CD4-positive, alpha-beta T cell (primary cell): Measurements from ENCODE around the gene CLEC1B. TPM values are rescaled to one million over a fixed set of nuclear protein-coding genes. Genes with fewer than 3 reads are reported as not detected.

Experiments
- ATAC-seq: fragments of 200-7000 bp; cut with Tn5 transposase; one replicate; pipeline ENCODE4 v1.10.0; 2022; ENCODE audit warnings: mild to moderate bottlenecking; ENCODE audit not compliant: poor library complexity
- CTCF ChIA-PET: fragments of 350-600 bp; sonication (Branson Sonifier 250); formaldehyde crosslinking; loops from one replicate; lab custom pipeline; 2021; ENCODE audit warnings: antibody characterized with exemption, inconsistent platforms; lab: Charles Lee
- POLR2A ChIA-PET: fragments of 350-600 bp; sonication (Branson Sonifier 250); formaldehyde crosslinking; loops from one replicate; lab custom pipeline; 2021; ENCODE audit warnings: antibody characterized with exemption, inconsistent platforms; lab: Charles Lee
- DNase-seq, 14 experiments: peaks; one replicate each; pipeline ENCODE4 v3.0.0-alpha.2; 2013 to 2020; ENCODE audit warnings: mixed read lengths in 2 of 14
- H3K27ac ChIP-seq, 2 donors: one replicate each; pipeline versions ENCODE4 v1.5.1 to v1.7.0; 2013; ENCODE audit warnings: low read length in 2 of 2, low read depth in 1 of 2, mild to moderate bottlenecking in 1 of 2
- H3K27me3 ChIP-seq, 2 experiments: 1 replicate in 1 of 2; 2 replicates in 1 of 2; pipeline versions ENCODE4 v1.6.1 to v1.7.0; 2013; ENCODE audit warnings: low read length in 2 of 2, control low read depth in 1 of 2, mild to moderate bottlenecking in 1 of 2, moderate library complexity in 1 of 2; ENCODE audit not compliant: insufficient read depth in 2 of 2, control insufficient read depth in 1 of 2
- H3K36me3 ChIP-seq: one replicate; pipeline ENCODE4 v1.6.1; 2013; ENCODE audit warnings: low read length, control low read depth; ENCODE audit not compliant: insufficient read depth
- H3K4me1 ChIP-seq: one replicate; pipeline ENCODE4 v1.6.1; 2013; ENCODE audit warnings: low read length, control low read depth; ENCODE audit not compliant: insufficient read depth
- H3K4me3 ChIP-seq: one replicate; pipeline ENCODE4 v1.5.1; 2013; ENCODE audit warnings: mild to moderate bottlenecking, low read length, moderate library complexity
- H3K9me3 ChIP-seq, 2 experiments: 1 replicate in 1 of 2; 2 replicates in 1 of 2; pipeline versions ENCODE4 v1.6.1 to v1.7.0; 2013; ENCODE audit warnings: low read length in 2 of 2, mild to moderate bottlenecking in 2 of 2, control low read depth in 1 of 2, moderate library complexity in 1 of 2; ENCODE audit not compliant: control insufficient read depth in 1 of 2, insufficient read depth in 1 of 2
- H3K27ac Mint-ChIP-seq: one replicate; pipeline ENCODE4 v1.8.0; 2020; ENCODE audit warnings: mixed read lengths
- H3K27me3 Mint-ChIP-seq: one replicate; pipeline ENCODE4 v1.8.0; 2021; ENCODE audit warnings: mixed read lengths
- H3K36me3 Mint-ChIP-seq: one replicate; pipeline ENCODE4 v1.8.0; 2021; ENCODE audit warnings: low read depth, mixed read lengths
- H3K4me1 Mint-ChIP-seq: one replicate; pipeline ENCODE4 v1.8.0; 2021; ENCODE audit warnings: low read depth, mixed read lengths
- H3K4me3 Mint-ChIP-seq: one replicate; pipeline ENCODE4 v1.8.0; 2020; ENCODE audit warnings: mild to moderate bottlenecking, mixed read lengths
- H3K9me3 Mint-ChIP-seq: one replicate; pipeline ENCODE4 v1.8.0; 2020; ENCODE audit warnings: mixed read lengths
- CTCF ChIP-seq: fragments of 200-600 bp; IDR thresholded peaks from one replicate; pipeline ENCODE4 v1.8.0; 2022; ENCODE audit warnings: antibody characterized with exemption, mild to moderate bottlenecking
- intact Hi-C, 2 experiments: fragments of 100-400 bp; cut with DNase I in 1 of 2; cut with micrococcal nuclease in 1 of 2; formaldehyde crosslinking; loops; one replicate each; pipeline versions ENCODE4 v1.15.1 to v1.9.0; 2023 to 2025; cut with DNase I, micrococcal nuclease
- total RNA-seq, 174 experiments: library from RNA in 2 of 174; stranded (reverse) in 2 of 174; gene quantifications; one replicate each; pipeline ENCODE4 v1.2.3 and lab custom pipeline; 2021 to 2026

CLEC1B gene
- total RNA-seq, 2 experiments from 2014 or later, result not detected

- Mint-ChIP-seq H3K4me1 (no peaks in the 10 kb centered on the region), H3K4me3 (no peak overlapping the region), H3K27me3 (no peaks in the 10 kb centered on the region), H3K9me3 (no peaks in the 10 kb centered on the region), H3K36me3 (no peaks in the 10 kb centered on the region), H3K27ac (no peak overlapping the region)
- Histone ChIP-seq H3K4me1 (no peaks in the 10 kb centered on the region), H3K27ac (no peak overlapping the region), H3K36me3 (no peaks in the 10 kb centered on the region), H3K9me3 (no peaks in the 10 kb centered on the region), H3K27me3 (peaks cover 0 to 3% of the 10 kb centered on the region in 2 experiments), H3K4me3 (no peak overlapping the region)
- TF ChIP-seq CTCF, result no peak
- ATAC-seq (no peak), DNase-seq (no peak)
- CTCF ChIA-PET, result no interaction called here
- POLR2A ChIA-PET, result no interaction called here
- intact Hi-C loops, result no loop called here
Observed at GRCh38 chr12:10025236-10025635, 26.3 kb upstream of the CLEC1B start.

DNA sequence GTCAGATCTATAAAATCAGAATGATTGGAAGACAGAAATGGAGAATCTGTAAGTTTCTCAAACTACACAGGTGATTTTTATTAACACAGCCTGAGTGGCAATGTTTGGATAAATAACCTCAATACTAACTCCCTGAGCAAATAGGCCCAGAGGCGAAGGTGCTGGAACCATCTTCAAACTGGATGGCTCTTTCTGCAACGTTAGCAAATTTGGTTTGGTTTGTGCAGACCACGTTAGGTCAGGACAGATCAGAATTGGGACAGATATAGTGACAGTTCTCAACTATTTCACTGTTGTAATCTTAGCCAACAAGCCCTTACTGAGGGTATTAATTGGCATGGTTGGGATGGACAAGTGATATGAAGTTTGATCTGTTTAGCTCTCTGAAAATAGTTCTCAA lies 22.4 kb upstream of the CLEC1B start:
- no peaks in the 10 kb centered on the region for H3K4me1 ChIP-seq
- DNase-seq (no peak), ATAC-seq (no peak)
- no peak overlapping the region for H3K4me3 Mint-ChIP-seq
- H3K9me3 Mint-ChIP-seq, result no peaks in the 10 kb centered on the region
- no peaks in the 10 kb centered on the region for H3K27me3 ChIP-seq
- no peak overlapping the region for H3K27ac Mint-ChIP-seq
- POLR2A ChIA-PET, result no interaction called here
- intact Hi-C loops, result no loop called here
- no peaks in the 10 kb centered on the region for H3K36me3 ChIP-seq
- H3K27me3 Mint-ChIP-seq, result peaks cover 6% of the 10 kb centered on the region
- H3K36me3 Mint-ChIP-seq, result no peaks in the 10 kb centered on the region
- H3K9me3 ChIP-seq, result no peaks in the 10 kb centered on the region
- CTCF ChIA-PET, result no interaction called here
- no peak overlapping the region for H3K27ac ChIP-seq
- no peak for TF ChIP-seq CTCF
- no peak overlapping the region for H3K4me3 ChIP-seq
- no peaks in the 10 kb centered on the region for H3K4me1 Mint-ChIP-seq

DNA sequence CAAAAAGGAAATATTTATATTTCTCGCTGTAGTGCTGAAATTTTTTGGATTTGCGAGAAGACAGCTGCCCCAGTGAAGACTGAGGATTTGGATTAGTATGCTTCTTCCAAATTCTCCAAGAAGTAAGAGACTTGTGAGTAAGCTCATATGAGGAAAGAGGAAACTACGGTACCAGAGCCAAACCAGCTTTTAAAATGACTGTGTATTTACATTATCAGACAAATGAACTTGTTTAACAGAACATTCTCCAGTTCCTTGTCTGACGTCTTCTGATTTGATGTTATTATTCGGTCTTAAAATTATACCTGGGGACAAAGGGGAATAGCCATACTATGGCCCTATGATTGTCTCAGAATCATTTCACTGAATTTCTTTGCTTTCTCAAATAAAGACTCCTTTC lies 19.5 kb upstream of the CLEC1B start:
- DNase-seq, result no peak
- Histone ChIP-seq H3K9me3 (no peaks in the 10 kb centered on the region), H3K27ac (no peak overlapping the region), H3K4me1 (no peaks in the 10 kb centered on the region), H3K27me3 (peaks cover 0 to 4% of the 10 kb centered on the region in 2 experiments), H3K4me3 (no peak overlapping the region), H3K36me3 (no peaks in the 10 kb centered on the region)
- Mint-ChIP-seq H3K4me3 (no peak overlapping the region), H3K36me3 (no peaks in the 10 kb centered on the region), H3K4me1 (no peaks in the 10 kb centered on the region), H3K9me3 (no peaks in the 10 kb centered on the region), H3K27me3 (peaks cover 10% of the 10 kb centered on the region), H3K27ac (no peak overlapping the region)
- no peak for TF ChIP-seq CTCF
- intact Hi-C loops, result no loop called here
- ChIA-PET POLR2A (no interaction called here), CTCF (interaction anchor here (1.2 kb wide), 1 partner anchor 8 kb away, joined by 3 read pairs; no protein-coding TSS in a partner anchor)
- no peak for ATAC-seq
